Measurements from ENCODE around the gene CUL4A.
"Not testable (repeated sequence)": the region's sequence is repeated elsewhere in the genome, so short reads cannot be mapped to it uniquely, and the experiment has no call there.

Gene CUL4A

GRCh38 chr13:113209336-113209758 lies at the start of gene CUL4A:
Gene CUL4A (plus strand): TSS chr13:113209613. CDS start chr13:113209628, 15 bp downstream.
- peaks cover 91% of the 10 kb centered on the region for H3K79me2 ChIP-seq (ENCODE audit: low read length)
- H3K27ac ChIP-seq (ENCODE audit: low read length), result peak within 1 kb of the TSS; percentile 90
- H3K9me3 ChIP-seq (ENCODE audit: insufficient read depth, low read length), result no peaks in the 10 kb centered on the region
- TF ChIP-seq, protein P1, sequence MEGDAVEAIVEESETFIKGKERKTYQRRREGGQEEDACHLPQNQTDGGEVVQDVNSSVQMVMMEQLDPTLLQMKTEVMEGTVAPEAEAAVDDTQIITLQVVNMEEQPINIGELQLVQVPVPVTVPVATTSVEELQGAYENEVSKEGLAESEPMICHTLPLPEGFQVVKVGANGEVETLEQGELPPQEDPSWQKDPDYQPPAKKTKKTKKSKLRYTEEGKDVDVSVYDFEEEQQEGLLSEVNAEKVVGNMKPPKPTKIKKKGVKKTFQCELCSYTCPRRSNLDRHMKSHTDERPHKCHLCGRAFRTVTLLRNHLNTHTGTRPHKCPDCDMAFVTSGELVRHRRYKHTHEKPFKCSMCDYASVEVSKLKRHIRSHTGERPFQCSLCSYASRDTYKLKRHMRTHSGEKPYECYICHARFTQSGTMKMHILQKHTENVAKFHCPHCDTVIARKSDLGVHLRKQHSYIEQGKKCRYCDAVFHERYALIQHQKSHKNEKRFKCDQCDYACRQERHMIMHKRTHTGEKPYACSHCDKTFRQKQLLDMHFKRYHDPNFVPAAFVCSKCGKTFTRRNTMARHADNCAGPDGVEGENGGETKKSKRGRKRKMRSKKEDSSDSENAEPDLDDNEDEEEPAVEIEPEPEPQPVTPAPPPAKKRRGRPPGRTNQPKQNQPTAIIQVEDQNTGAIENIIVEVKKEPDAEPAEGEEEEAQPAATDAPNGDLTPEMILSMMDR (IDR thresholded peaks at IDR 0.05; ENCODE audit: low read depth, low read length), result no peak
- no peak for TF ChIP-seq EZH2phosphoT487 (IDR thresholded peaks at IDR 0.05; ENCODE audit: low read depth)
- peak within 1 kb of the TSS; percentile 61; the same call in 1 of the 2 replicates for H2AFZ ChIP-seq (ENCODE audit: low read depth, low read length)
- peaks cover 61% of the 10 kb centered on the region for H4K20me1 ChIP-seq (ENCODE audit: insufficient read depth, low read length)
- H3K9ac ChIP-seq (ENCODE audit: low read length), result peak within 1 kb of the TSS; percentile 96
- peaks cover 34% of the 10 kb centered on the region for H3K36me3 ChIP-seq (replicated peaks; ENCODE audit: low read depth, low read length)
- H3K27me3 ChIP-seq (ENCODE audit: low read depth, low read length), result no peaks in the 10 kb centered on the region
- H3K4me1 ChIP-seq (ENCODE audit: low read length), result peaks cover 24% of the 10 kb centered on the region
- H3K4me3 ChIP-seq (ENCODE audit: low read length), result peak within 1 kb of the TSS; percentile 84
- H3K4me2 ChIP-seq (ENCODE audit: low read length), result peak within 1 kb of the TSS; percentile 95

DNA sequence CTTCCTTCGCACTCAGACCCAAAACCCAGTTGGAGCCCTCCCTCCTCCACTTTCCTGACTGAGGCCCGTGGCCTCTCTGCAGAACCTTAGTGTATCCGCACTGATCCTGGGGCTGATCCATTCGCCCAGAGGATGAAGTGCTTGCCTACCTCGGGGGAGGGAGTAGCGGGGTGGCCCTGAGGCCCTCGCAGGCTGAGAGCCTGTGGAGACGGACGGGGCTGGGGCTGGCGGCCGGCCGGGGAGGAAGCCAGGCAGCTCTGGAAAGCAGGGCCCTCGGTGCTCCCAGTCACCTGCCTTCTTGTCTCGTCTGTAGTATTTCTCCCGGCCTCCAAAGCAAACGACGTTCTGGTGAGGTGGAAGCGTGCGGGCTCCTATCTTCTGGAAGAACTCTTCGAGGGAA lies 49.7 kb upstream of the CUL4A start:
- H3K79me2 ChIP-seq (ENCODE audit: low read length), result no peaks in the 10 kb centered on the region
- no peak overlapping the region for H3K4me2 ChIP-seq (ENCODE audit: low read length)
- no peak overlapping the region for H2AFZ ChIP-seq (ENCODE audit: low read depth, low read length)
- H4K20me1 ChIP-seq (ENCODE audit: insufficient read depth, low read length), result no peaks in the 10 kb centered on the region
- TF ChIP-seq EZH2phosphoT487 (IDR thresholded peaks at IDR 0.05; ENCODE audit: low read depth), result no peak
- TF ChIP-seq, protein P1 (IDR thresholded peaks at IDR 0.05; ENCODE audit: low read depth, low read length), result no peak
- H3K4me1 ChIP-seq (ENCODE audit: low read length), result peaks cover 10% of the 10 kb centered on the region
- H3K27me3 ChIP-seq (ENCODE audit: low read depth, low read length), result peaks cover 15% of the 10 kb centered on the region
- H3K36me3 ChIP-seq (replicated peaks; ENCODE audit: low read depth, low read length), result no peaks in the 10 kb centered on the region
- H3K9me3 ChIP-seq (ENCODE audit: insufficient read depth, low read length), result 0 out of 2 replicates have a peak, but pooled peaks cover 11% of the 10 kb centered on the region
- no peak overlapping the region for H3K9ac ChIP-seq (ENCODE audit: low read length)
- no peak overlapping the region for H3K4me3 ChIP-seq (ENCODE audit: low read length)
- no peak overlapping the region for H3K27ac ChIP-seq (ENCODE audit: low read length)

- Histone ChIP-seq H3K4me1 (ENCODE audit: low read length) (peaks cover 10% of the 10 kb centered on the region), H4K20me1 (ENCODE audit: insufficient read depth, low read length) (no peaks in the 10 kb centered on the region), H2AFZ (ENCODE audit: low read depth, low read length) (no peak overlapping the region), H3K4me2 (ENCODE audit: low read length) (peak overlapping the region; percentile 8; the same call in 1 of the 2 replicates), H3K36me3 (replicated peaks; ENCODE audit: low read depth, low read length) (no peaks in the 10 kb centered on the region), H3K79me2 (ENCODE audit: low read length) (no peaks in the 10 kb centered on the region), H3K27me3 (ENCODE audit: low read depth, low read length) (peaks cover 15% of the 10 kb centered on the region), H3K27ac (ENCODE audit: low read length) (no peak overlapping the region), H3K9ac (ENCODE audit: low read length) (no peak overlapping the region), H3K9me3 (ENCODE audit: insufficient read depth, low read length) (0 out of 2 replicates have a peak, but pooled peaks cover 5% of the 10 kb centered on the region), H3K4me3 (ENCODE audit: low read length) (no peak overlapping the region)
- TF ChIP-seq EZH2phosphoT487 (IDR thresholded peaks at IDR 0.05; ENCODE audit: low read depth), result no peak
- TF ChIP-seq, protein P1 (IDR thresholded peaks at IDR 0.05; ENCODE audit: low read depth, low read length), result no peak
Measured at GRCh38 chr13:113160983-113161382, 48.4 kb upstream of the CUL4A start.

DNA sequence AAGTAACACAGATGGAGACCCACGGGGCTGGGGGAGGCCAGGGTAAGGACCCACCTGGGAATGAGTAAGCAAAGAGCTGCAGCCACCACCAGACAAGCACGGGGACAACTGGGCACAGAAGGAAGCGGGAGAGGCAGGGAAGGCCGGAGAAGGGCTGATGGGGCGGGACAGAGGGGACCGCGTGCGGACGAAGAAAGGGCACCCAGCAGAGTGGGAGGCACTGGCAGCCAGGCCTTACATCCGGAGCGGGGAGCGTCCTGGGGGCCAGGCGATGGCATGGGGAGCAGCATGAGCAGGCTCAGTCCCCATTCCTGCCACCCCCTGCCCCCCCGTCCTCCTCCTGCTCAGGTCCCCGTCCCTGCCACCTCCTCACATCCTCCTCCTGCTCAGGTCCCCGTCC lies 48.0 kb upstream of the CUL4A start:
- H4K20me1 ChIP-seq (ENCODE audit: insufficient read depth, low read length), result no peaks in the 10 kb centered on the region; the same call in 1 of the 2 replicates
- peaks cover 10% of the 10 kb centered on the region for H3K4me1 ChIP-seq (ENCODE audit: low read length)
- no peak overlapping the region for H3K4me3 ChIP-seq (ENCODE audit: low read length)
- no peak overlapping the region for H2AFZ ChIP-seq (ENCODE audit: low read depth, low read length)
- H3K79me2 ChIP-seq (ENCODE audit: low read length), result no peaks in the 10 kb centered on the region
- TF ChIP-seq, protein P1 (IDR thresholded peaks at IDR 0.05; ENCODE audit: low read depth, low read length), result no peak
- no peak for TF ChIP-seq EZH2phosphoT487 (IDR thresholded peaks at IDR 0.05; ENCODE audit: low read depth)
- 0 out of 2 replicates have a peak, but pooled peaks cover 1% of the 10 kb centered on the region for H3K9me3 ChIP-seq (ENCODE audit: insufficient read depth, low read length)
- H3K27me3 ChIP-seq (ENCODE audit: low read depth, low read length), result peaks cover 12% of the 10 kb centered on the region
- no peaks in the 10 kb centered on the region for H3K36me3 ChIP-seq (replicated peaks; ENCODE audit: low read depth, low read length)
- H3K27ac ChIP-seq (ENCODE audit: low read length), result no peak overlapping the region
- H3K9ac ChIP-seq (ENCODE audit: low read length), result no peak overlapping the region
- H3K4me2 ChIP-seq (ENCODE audit: low read length), result peak overlapping the region; percentile 8; the same call in 1 of the 2 replicates

- not testable (repeated sequence) for H2AFZ ChIP-seq (ENCODE audit: low read depth, low read length); H3K36me3 ChIP-seq (replicated peaks; ENCODE audit: low read depth, low read length); H4K20me1 ChIP-seq (ENCODE audit: insufficient read depth, low read length); H3K9ac ChIP-seq (ENCODE audit: low read length); H3K79me2 ChIP-seq (ENCODE audit: low read length); H3K4me3 ChIP-seq (ENCODE audit: low read length); H3K9me3 ChIP-seq (ENCODE audit: insufficient read depth, low read length); H3K27ac ChIP-seq (ENCODE audit: low read length); H3K4me2 ChIP-seq (ENCODE audit: low read length)
- peaks cover 10% of the 10 kb centered on the region for H3K4me1 ChIP-seq (ENCODE audit: low read length)
- peaks cover 10% of the 10 kb centered on the region for H3K27me3 ChIP-seq (ENCODE audit: low read depth, low read length)
Measured at GRCh38 chr13:113161975-113162374, 47.4 kb upstream of the CUL4A start.

Data from OCI-LY3 (cell line).